GM12801 (cell line): ENCODE results near the gene SORD.

Experiments used
- CTCF ChIP-seq: IDR thresholded peaks from one replicate; pipeline ENCODE4 v1.5.1; 2011; ENCODE audit warnings: control low read depth; ENCODE audit not compliant: insufficient read length; ENCODE audit errors: extremely low read depth

The SORD gene

GRCh38 chr15:45094358-45094730 lies 71.3 kb downstream of the SORD start:
- TF ChIP-seq CTCF = no peak

DNA sequence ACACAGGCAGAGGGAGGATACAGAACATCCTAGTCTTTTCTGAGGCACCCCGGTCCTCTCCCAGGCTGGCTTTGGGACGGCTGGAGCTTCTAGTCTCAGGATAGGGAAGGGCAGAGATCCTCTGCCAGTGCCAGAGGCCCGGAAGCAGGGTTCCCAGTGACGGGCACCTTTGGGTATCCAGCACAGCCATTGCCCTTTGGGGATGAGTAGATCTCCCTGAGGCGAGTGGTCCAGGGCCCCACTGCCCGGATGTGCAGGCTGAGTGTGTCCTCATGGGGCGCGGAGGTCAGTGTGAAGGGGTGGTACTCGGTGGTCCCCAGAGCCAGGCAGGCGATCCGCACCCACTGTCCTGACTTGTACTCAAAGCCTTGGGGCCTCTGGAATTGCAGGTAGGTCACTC lies 72.7 kb downstream of the SORD start:
- no peak for TF ChIP-seq CTCF

GRCh38 chr15:45097466-45097865 lies 74.5 kb downstream of the SORD start:
- no peak for TF ChIP-seq CTCF

- TF ChIP-seq CTCF = no peak
These were observed 76.7 kb downstream of the SORD start for GRCh38 chr15:45099549-45100165.

DNA sequence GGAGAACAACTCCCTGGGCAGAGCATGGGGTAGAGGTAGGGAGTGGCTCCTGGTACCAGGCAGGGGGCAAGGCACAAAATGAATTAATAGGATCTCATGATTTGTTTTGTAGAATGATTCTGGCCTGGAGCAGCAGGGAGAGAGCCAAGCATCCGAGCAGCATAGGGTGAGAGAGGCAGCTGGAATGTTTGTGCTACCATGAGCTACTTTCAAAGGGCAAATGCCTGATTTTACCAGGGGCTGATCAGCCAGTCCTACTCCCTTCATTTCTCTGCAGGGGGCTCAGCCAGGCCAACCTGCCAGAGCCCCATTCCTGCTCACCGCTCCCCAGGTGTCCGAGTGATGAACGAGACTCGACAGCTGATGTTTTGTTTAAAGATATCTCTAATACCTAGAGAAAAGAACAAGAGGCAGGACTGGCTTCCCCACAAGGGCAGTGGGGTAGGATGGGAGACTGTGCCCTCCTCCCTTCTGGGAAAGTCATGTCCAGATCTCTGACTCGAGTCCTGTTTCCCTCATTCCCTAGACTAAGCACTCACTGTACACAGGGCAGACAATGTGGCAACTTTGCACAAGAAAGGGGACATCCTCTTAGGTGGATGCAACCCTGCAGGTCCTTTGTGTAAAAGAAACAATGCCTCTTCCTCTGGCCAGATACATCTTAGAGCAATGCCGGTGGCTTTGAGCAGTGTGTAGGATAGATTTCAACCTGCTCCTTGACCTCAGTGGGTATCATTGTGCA lies 78.1 kb downstream of the SORD start:
- no peak for TF ChIP-seq CTCF

DNA sequence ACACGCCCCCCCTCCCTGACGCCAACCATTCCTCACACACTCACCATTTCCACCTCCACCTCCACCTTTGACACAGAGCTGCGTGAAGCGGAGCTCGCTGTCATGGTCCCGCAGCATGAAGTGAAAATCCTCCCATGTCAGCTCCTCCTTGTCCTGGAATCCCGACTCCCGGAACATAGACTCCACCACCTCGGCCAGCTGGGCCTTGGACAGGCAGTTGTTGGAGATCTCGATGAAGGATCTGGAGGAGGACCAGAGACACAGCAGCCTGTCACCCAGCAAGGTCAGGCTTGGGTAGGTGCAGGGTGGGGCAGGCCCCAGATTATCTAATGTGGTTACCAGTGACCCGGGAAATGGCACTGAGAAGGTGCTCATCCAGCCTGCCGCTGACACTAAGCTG lies 78.8 kb downstream of the SORD start:
- TF ChIP-seq CTCF = no peak

DNA sequence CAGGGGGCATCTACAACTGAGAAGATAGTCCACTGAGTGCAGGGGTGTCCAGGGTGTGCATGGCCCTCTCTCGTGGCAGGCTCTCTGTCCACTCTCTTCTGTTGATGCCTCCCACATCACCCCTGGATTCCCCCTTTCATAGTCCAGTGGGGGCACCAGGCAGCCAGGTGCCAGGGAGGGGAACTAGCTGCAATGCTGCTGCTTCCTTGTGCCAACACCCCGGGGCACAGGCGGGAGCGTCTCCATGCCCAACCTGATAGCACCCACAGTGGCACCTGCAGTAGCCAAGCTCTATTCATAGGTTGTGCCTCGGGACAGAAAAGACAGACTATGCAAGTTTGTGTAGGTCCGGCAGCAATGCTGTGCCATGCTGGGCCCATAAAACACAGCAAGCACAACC lies 79.2 kb downstream of the SORD start:
- no peak for TF ChIP-seq CTCF
